Thymus (tissue), 11 donors: ENCODE measurements around the gene MRPL46. TPM values are rescaled to one million over a fixed set of nuclear protein-coding genes. Genes with fewer than 3 reads are reported as not detected.

Experiments
- DNase-seq, 9 donors: peaks; one replicate each; pipeline ENCODE4 v3.0.0-alpha.2; 2013; ENCODE audit warnings: low spot score in 9 of 9, low read depth in 6 of 9, missing footprints in 1 of 9
- H3K27ac ChIP-seq, 2 donors: one replicate each; pipeline ENCODE4 v1.5.1; 2013; ENCODE audit warnings: control low read depth in 1 of 2, low read depth in 1 of 2, low read length in 1 of 2, mild to moderate bottlenecking in 1 of 2, moderate library complexity in 1 of 2
- H3K27me3 ChIP-seq, 2 donors: one replicate each; pipeline ENCODE4 v1.5.1; 2013; ENCODE audit warnings: low read length in 1 of 2; ENCODE audit not compliant: control insufficient read depth in 2 of 2, insufficient read depth in 1 of 2
- H3K36me3 ChIP-seq, 2 donors: one replicate each; pipeline ENCODE4 v1.5.1; 2013; ENCODE audit warnings: low read length in 1 of 2, mild to moderate bottlenecking in 1 of 2, moderate library complexity in 1 of 2; ENCODE audit not compliant: control insufficient read depth in 2 of 2, insufficient read depth in 2 of 2
- H3K4me1 ChIP-seq, 2 donors: one replicate each; pipeline ENCODE4 v1.5.1; 2013; ENCODE audit warnings: low read length in 2 of 2; ENCODE audit not compliant: control insufficient read depth in 2 of 2, insufficient read depth in 2 of 2
- H3K4me3 ChIP-seq, 2 donors: one replicate each; pipeline ENCODE4 v1.5.1; 2013; ENCODE audit warnings: low read length in 2 of 2, control low read depth in 1 of 2, mild to moderate bottlenecking in 1 of 2
- H3K9me3 ChIP-seq, 2 donors: one replicate each; pipeline ENCODE4 v1.5.1; 2013; ENCODE audit warnings: low read length in 1 of 2, mild to moderate bottlenecking in 1 of 2; ENCODE audit not compliant: control insufficient read depth in 2 of 2, insufficient read depth in 1 of 2
- WGBS: extraction: QIAGEN DNeasy Blood & Tissue Kit; methylation state at CpG from one replicate; pipeline ENCODE4 v1.1.7; 2013; 5-methylcytosine and 5-hydroxymethylcytosine counted together
- polyA plus RNA-seq: library from polyadenylated mRNA; stranded (reverse); fragments of 200-250 nt; gene quantifications from one replicate; pipeline ENCODE4 v1.2.3, GENCODE V29; 2013
- total RNA-seq: library from RNA; stranded (reverse); fragments of 120-200 nt; gene quantifications from one replicate; pipeline ENCODE4 v1.2.4, GENCODE V29; 2013
- donor health status: healthy.

MRPL46 gene
- total and polyA plus RNA-seq, 2 donors, result 29.7 to 31.7 TPM

DNA sequence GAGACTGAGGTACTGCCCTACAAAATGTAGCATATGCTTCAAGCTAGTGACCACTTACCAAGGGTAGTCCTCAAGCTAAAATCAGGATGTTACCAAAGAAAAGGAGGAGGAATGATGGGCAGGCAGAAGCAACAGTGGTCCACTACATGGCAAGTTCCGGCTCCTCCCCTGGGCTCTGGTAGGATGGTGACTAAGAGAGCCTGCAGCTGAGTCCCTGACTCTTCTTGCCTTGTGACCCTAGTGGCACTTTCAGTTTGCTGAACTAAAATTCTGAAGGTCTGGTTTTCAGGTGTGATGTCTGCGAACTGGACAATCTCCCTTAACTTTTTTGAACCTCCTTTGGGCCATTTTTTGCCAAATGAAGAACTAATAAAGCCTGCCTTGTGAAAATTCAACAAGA is 40.9 kb downstream of the MRPL46 start:
- 97% methylated on average over 2 of the region's 2 CpGs for WGBS
- no peak overlapping the region for H3K27ac ChIP-seq
- H3K4me1 ChIP-seq, result no peaks in the 10 kb centered on the region
- no peak for DNase-seq
- H3K27me3 ChIP-seq, result peaks cover 0 to 10% of the 10 kb centered on the region in 2 donors
- no peaks in the 10 kb centered on the region for H3K9me3 ChIP-seq
- no peaks in the 10 kb centered on the region for H3K36me3 ChIP-seq
- H3K4me3 ChIP-seq, result no peak overlapping the region

DNA sequence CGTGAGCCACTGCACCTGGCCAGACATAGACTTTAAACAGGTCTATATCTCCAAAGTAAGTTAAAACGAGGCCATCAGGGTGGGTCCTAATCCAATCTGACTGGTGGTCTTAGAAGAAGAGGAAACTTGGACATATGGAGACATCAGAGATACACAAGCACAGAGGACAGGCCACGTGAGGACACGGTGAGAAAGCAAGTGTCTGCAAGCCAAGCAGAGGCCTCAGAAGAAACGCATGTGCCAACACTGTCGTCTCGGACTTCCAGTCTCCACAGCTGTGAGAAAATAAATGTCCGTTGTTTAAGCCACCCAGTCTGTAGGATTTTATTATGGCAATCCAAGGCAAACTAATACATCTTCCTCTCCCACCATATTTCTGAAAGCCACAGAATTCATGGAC is 43.9 kb downstream of the MRPL46 start:
- no peaks in the 10 kb centered on the region for H3K36me3 ChIP-seq
- 96% methylated on average over 8 of the region's 8 CpGs for WGBS
- DNase-seq, result no peak
- H3K27me3 ChIP-seq, result peaks cover 0 to 5% of the 10 kb centered on the region in 2 donors
- H3K4me3 ChIP-seq, result no peak overlapping the region
- no peak overlapping the region for H3K27ac ChIP-seq
- H3K9me3 ChIP-seq, result no peaks in the 10 kb centered on the region
- no peaks in the 10 kb centered on the region for H3K4me1 ChIP-seq

DNA sequence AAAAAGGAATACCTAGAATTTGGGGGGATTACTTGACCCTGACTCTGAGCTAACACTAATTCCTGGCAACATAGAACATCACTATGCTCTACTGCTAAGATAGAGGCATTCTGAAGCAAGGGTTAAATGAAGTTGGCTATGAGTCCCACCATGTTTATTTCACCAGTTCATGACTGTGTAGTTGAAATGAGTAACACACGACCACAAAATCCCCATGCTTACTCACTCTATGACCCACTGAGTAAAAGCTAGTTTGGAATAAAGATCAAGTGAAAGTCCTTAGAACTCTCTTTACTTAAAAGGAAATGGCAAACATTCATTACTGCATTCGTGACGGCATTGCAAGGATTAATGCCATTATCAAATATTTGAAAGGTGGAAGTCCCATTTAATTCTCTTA is 47.4 kb downstream of the MRPL46 start:
- H3K9me3 ChIP-seq, result no peaks in the 10 kb centered on the region
- 86% methylated on average over 3 of the region's 3 CpGs for WGBS
- DNase-seq, result no peak
- H3K4me1 ChIP-seq, result no peaks in the 10 kb centered on the region
- H3K27ac ChIP-seq, result no peak overlapping the region
- no peak overlapping the region for H3K4me3 ChIP-seq
- no peaks in the 10 kb centered on the region for H3K27me3 ChIP-seq
- H3K36me3 ChIP-seq, result no peaks in the 10 kb centered on the region

Other genes with a start within 250 kb of the MRPL46 start
- 0.57 TPM for gene NTRK3, start 210.6 kb downstream of the MRPL46 start, total RNA-seq
- 5.8 TPM for gene NTRK3, start 210.6 kb downstream of the MRPL46 start, polyA plus RNA-seq
- gene MRPS11, start 320 bp upstream of the MRPL46 start, total RNA-seq, result 59.6 TPM
- gene MRPS11, start 320 bp upstream of the MRPL46 start, polyA plus RNA-seq, result 38.5 TPM
- 4.1 TPM for gene DET1, start 79.3 kb upstream of the MRPL46 start, total RNA-seq
- gene DET1, start 79.3 kb upstream of the MRPL46 start, polyA plus RNA-seq, result 5.0 TPM
- gene AEN, start 154.0 kb upstream of the MRPL46 start, total RNA-seq, result 13.8 TPM
- gene AEN, start 154.0 kb upstream of the MRPL46 start, polyA plus RNA-seq, result 14.1 TPM
- 75.1 TPM for gene ISG20, start 171.6 kb upstream of the MRPL46 start, total RNA-seq
- 272 TPM for gene ISG20, start 171.6 kb upstream of the MRPL46 start, polyA plus RNA-seq